Endothelial cell of umbilical vein (primary cell): ENCODE data around the gene MAP2K4.

Source experiments
- EZH2 ChIP-seq: IDR thresholded peaks from 2 replicates; pipeline ENCODE4 v1.6.1; 2012; ENCODE audit warnings: borderline replicate concordance, low read depth, mild to moderate bottlenecking, moderate library complexity, low read length, inconsistent platforms; ENCODE audit not compliant: severe bottlenecking
- FOS ChIP-seq: IDR thresholded peaks from 2 replicates; pipeline ENCODE4 v1.6.1; 2011; ENCODE audit warnings: mild to moderate bottlenecking, low read length, moderate library complexity, borderline replicate concordance; ENCODE audit not compliant: insufficient read depth
- GATA2 ChIP-seq: IDR thresholded peaks from 2 replicates; pipeline ENCODE4 v1.7.0; 2011; ENCODE audit warnings: low read depth, mild to moderate bottlenecking, moderate library complexity, mixed read lengths, low read length; ENCODE audit not compliant: insufficient read length, insufficient read depth
- JUN ChIP-seq: IDR thresholded peaks from 2 replicates; pipeline ENCODE4 v1.6.1; 2011; ENCODE audit warnings: borderline replicate concordance, low read depth; ENCODE audit not compliant: insufficient read length, insufficient read depth
- POLR2A ChIP-seq: IDR thresholded peaks from 2 replicates; pipeline ENCODE4 v1.6.1; 2012; ENCODE audit warnings: low read depth, mild to moderate bottlenecking, control low read depth, low read length
- POLR2AphosphoS5 ChIP-seq: IDR thresholded peaks from 2 replicates; pipeline ENCODE4 v1.6.1; 2012; ENCODE audit warnings: low read depth, mild to moderate bottlenecking, control low read depth, low read length, moderate library complexity; ENCODE audit not compliant: insufficient read depth
- TF ChIP-seq, protein P1 (sequence below), 2 donors: IDR thresholded peaks; 1 replicate in 1 of 2; 2 replicates in 1 of 2; pipeline ENCODE4 v1.5.1; 2011; ENCODE audit warnings: low read length in 2 of 2, mild to moderate bottlenecking in 2 of 2, moderate library complexity in 2 of 2, control low read depth in 1 of 2, inconsistent platforms in 1 of 2, low read depth in 1 of 2; ENCODE audit not compliant: insufficient read depth in 1 of 2; ENCODE audit errors: extremely low read depth in 1 of 2
- TF ChIP-seq, protein P2 (sequence below): IDR thresholded peaks from 2 replicates; pipeline ENCODE4 v1.6.1; 2011; ENCODE audit not compliant: insufficient read depth, insufficient read length

DNA sequence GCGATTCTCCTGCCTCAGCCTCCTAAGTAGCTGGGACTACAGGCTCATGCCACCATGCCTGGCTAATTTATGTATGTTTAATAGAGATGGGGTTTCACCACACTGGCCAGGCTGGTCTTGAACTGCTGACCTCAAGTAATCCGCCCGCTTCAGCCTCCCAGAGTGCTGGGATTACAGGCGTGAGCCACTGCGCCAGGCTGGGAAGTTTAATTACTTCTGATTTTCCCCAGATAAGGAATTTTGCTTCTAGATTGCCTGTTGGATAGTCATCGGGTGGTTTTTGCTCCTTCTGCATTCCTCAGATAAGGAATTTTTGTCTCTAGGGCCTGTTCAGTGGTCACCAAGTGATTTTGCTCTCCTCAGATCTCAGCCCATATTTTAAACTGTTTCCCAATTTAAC is 112.5 kb downstream of the MAP2K4 start:
- TF ChIP-seq POLR2A (no peak), FOS (no peak), GATA2 (no peak), EZH2 (no peak), POLR2AphosphoS5 (no peak), JUN (no peak)
- TF ChIP-seq, protein P1, sequence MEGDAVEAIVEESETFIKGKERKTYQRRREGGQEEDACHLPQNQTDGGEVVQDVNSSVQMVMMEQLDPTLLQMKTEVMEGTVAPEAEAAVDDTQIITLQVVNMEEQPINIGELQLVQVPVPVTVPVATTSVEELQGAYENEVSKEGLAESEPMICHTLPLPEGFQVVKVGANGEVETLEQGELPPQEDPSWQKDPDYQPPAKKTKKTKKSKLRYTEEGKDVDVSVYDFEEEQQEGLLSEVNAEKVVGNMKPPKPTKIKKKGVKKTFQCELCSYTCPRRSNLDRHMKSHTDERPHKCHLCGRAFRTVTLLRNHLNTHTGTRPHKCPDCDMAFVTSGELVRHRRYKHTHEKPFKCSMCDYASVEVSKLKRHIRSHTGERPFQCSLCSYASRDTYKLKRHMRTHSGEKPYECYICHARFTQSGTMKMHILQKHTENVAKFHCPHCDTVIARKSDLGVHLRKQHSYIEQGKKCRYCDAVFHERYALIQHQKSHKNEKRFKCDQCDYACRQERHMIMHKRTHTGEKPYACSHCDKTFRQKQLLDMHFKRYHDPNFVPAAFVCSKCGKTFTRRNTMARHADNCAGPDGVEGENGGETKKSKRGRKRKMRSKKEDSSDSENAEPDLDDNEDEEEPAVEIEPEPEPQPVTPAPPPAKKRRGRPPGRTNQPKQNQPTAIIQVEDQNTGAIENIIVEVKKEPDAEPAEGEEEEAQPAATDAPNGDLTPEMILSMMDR (IDR thresholded peaks at IDR 0.05; ENCODE audit: extremely low read depth in 1 of 2, insufficient read depth in 1 of 2, low read depth in 1 of 2, low read length in 2 of 2) = no peak
- TF ChIP-seq, protein P2, sequence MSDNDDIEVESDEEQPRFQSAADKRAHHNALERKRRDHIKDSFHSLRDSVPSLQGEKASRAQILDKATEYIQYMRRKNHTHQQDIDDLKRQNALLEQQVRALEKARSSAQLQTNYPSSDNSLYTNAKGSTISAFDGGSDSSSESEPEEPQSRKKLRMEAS = no peak
